Measurements from ENCODE around the gene MIEN1.
A peak's percentile ranks its signal among the peaks of the same experiment; 100 is the strongest.
"Not testable (repeated sequence)": the region's sequence is repeated elsewhere in the genome, so short reads cannot be mapped to it uniquely, and the experiment has no call there.

The MIEN1 gene, protein sequence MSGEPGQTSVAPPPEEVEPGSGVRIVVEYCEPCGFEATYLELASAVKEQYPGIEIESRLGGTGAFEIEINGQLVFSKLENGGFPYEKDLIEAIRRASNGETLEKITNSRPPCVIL

GRCh38 chr17:39730095-39730921 is at the start of gene MIEN1:
Gene MIEN1 (minus strand): TSS chr17:39730532. CDS start chr17:39730495, 37 bp downstream.
- peaks cover 16% of the 10 kb centered on the region for H3K4me1 Mint-ChIP-seq
- ATAC-seq (ENCODE audit: low read depth): peak; percentile 90
- peak within 1 kb of the TSS; percentile 87 for H3K4me3 Mint-ChIP-seq
- peak; percentile 97 to 99 for DNase-seq (ENCODE audit: low spot score in 2 of 2)
- no peaks in the 10 kb centered on the region for H3K27me3 Mint-ChIP-seq
- H3K9me3 Mint-ChIP-seq: no peaks in the 10 kb centered on the region
- peaks cover 17% of the 10 kb centered on the region for H3K36me3 Mint-ChIP-seq
- H3K27ac Mint-ChIP-seq: peak within 1 kb of the TSS; percentile 87

- no peaks in the 10 kb centered on the region for H3K27me3 Mint-ChIP-seq
- peaks cover 45% of the 10 kb centered on the region for H3K4me1 Mint-ChIP-seq
- peak overlapping the region; percentile 91 for H3K4me3 Mint-ChIP-seq
- peaks cover 43% of the 10 kb centered on the region for H3K36me3 Mint-ChIP-seq
- no peaks in the 10 kb centered on the region for H3K9me3 Mint-ChIP-seq
- DNase-seq (ENCODE audit: low spot score in 2 of 2): no peak
- ATAC-seq (ENCODE audit: low read depth): peak; percentile 58
- peak overlapping the region; percentile 36 for H3K27ac Mint-ChIP-seq
Measured at GRCh38 chr17:39777534-39778365, 47.4 kb upstream of the MIEN1 start.

DNA sequence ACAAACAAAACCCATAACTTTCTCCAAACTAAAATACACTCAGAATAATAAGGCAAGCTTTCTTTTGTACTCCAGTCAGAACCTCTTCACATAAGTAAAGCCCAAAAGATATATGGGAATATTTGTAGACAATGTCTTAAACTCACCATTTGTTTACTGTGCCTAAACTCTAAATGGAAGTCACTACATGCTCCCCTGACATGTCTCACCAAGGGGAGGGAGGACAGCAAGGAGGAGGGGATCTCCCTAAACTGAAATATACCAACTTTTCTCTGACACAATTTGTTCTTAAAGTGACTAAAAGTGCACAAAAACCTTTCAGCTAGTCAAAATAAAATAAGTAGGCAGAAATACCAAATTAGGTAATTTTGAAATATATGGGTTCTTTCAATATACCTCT is 45.9 kb upstream of the MIEN1 start:
- Mint-ChIP-seq H3K27ac (peak overlapping the region; percentile 95), H3K36me3 (peaks cover 43% of the 10 kb centered on the region), H3K9me3 (no peaks in the 10 kb centered on the region), H3K4me1 (peaks cover 44% of the 10 kb centered on the region), H3K27me3 (no peaks in the 10 kb centered on the region), H3K4me3 (peak overlapping the region; percentile 91)
- DNase-seq (ENCODE audit: low spot score in 2 of 2) (no peak), ATAC-seq (ENCODE audit: low read depth) (peak; percentile 32)

GRCh38 chr17:39775031-39775430 is 44.7 kb upstream of the MIEN1 start:
- Mint-ChIP-seq H3K4me1 (peaks cover 47% of the 10 kb centered on the region), H3K9me3 (no peaks in the 10 kb centered on the region), H3K36me3 (peaks cover 43% of the 10 kb centered on the region), H3K27ac (peak overlapping the region; percentile 95), H3K4me3 (peak overlapping the region; percentile 91), H3K27me3 (no peaks in the 10 kb centered on the region)
- peak; percentile 35 for ATAC-seq (ENCODE audit: low read depth)
- DNase-seq (ENCODE audit: low spot score in 2 of 2): no peak

DNA sequence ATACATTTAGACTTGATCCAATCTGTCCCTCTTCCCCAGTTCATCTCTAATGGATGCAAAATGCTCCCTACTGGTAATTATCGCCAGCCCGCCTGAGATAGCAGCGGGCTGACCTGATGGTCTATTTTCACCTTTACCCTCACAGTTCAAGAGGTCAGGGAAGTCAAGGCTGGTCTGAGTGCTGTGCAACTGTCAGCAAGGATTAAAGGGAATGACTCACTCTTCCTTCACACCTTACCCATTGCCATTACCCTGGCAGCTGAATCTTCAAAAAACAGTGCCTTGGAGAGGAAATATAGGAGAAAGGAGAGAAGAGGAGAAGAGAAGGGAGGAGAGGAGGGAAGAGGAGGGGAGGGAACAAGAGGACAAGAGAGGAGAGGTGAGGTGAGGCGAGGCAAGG is 43.7 kb upstream of the MIEN1 start:
- Mint-ChIP-seq H3K36me3 (peaks cover 48% of the 10 kb centered on the region), H3K4me3 (peak overlapping the region; percentile 81), H3K27ac (peak overlapping the region; percentile 95), H3K9me3 (no peaks in the 10 kb centered on the region), H3K4me1 (peaks cover 52% of the 10 kb centered on the region), H3K27me3 (no peaks in the 10 kb centered on the region)
- ATAC-seq (ENCODE audit: low read depth) (no peak), DNase-seq (ENCODE audit: low spot score in 2 of 2) (no peak)

GRCh38 chr17:39772987-39773934 is 42.9 kb upstream of the MIEN1 start:
- Mint-ChIP-seq H3K27me3 (no peaks in the 10 kb centered on the region), H3K4me1 (peaks cover 57% of the 10 kb centered on the region), H3K36me3 (peaks cover 54% of the 10 kb centered on the region), H3K9me3 (no peaks in the 10 kb centered on the region), H3K4me3 (peak overlapping the region; percentile 81), H3K27ac (peak overlapping the region; percentile 95)
- DNase-seq (ENCODE audit: low spot score in 2 of 2) (no peak), ATAC-seq (ENCODE audit: low read depth) (no peak)

GRCh38 chr17:39772415-39772814 is 42.1 kb upstream of the MIEN1 start:
- DNase-seq (ENCODE audit: low spot score in 2 of 2) (no peak), ATAC-seq (ENCODE audit: low read depth) (no peak)
- Mint-ChIP-seq H3K27ac (peak overlapping the region; percentile 95), H3K4me3 (peak overlapping the region; percentile 73), H3K4me1 (peaks cover 57% of the 10 kb centered on the region), H3K9me3 (no peaks in the 10 kb centered on the region), H3K27me3 (no peaks in the 10 kb centered on the region), H3K36me3 (peaks cover 56% of the 10 kb centered on the region)

- Mint-ChIP-seq H3K4me1 (peaks cover 78% of the 10 kb centered on the region), H3K27me3 (no peaks in the 10 kb centered on the region), H3K36me3 (peaks cover 65% of the 10 kb centered on the region), H3K9me3 (no peaks in the 10 kb centered on the region), H3K4me3 (peak overlapping the region; percentile 78), H3K27ac (peak overlapping the region; percentile 95)
- DNase-seq (ENCODE audit: low spot score in 2 of 2) (no peak), ATAC-seq (ENCODE audit: low read depth) (peak; percentile 25)
Measured at GRCh38 chr17:39769974-39770587, 39.7 kb upstream of the MIEN1 start.

GRCh38 chr17:39767147-39767546 is 36.8 kb upstream of the MIEN1 start:
- Mint-ChIP-seq H3K4me3 (peak overlapping the region; percentile 61), H3K36me3 (peaks cover 59% of the 10 kb centered on the region), H3K27me3 (no peaks in the 10 kb centered on the region), H3K4me1 (peaks cover 66% of the 10 kb centered on the region), H3K9me3 (no peaks in the 10 kb centered on the region), H3K27ac (peak overlapping the region; percentile 95)
- ATAC-seq (ENCODE audit: low read depth) (no peak), DNase-seq (ENCODE audit: low spot score in 2 of 2) (no peak)

DNA sequence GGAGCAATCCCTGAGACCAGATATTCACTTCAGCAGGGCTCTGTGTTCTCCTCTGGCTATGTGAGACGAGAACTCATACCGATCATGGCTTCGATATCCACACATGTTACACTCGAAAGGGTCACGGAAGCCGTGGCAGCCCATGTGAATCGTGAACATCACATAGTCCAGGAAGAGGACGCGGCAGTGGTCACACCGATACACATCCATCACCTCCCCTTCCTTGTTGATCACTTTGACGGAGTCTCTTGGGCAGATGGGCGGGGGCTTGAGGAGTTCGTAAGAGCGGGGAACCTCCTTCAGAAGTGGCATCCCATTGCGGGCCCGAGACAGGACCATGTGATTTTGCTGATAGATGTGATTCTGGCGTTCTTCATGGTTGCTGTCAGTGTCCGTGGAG is 35.4 kb upstream of the MIEN1 start:
- Mint-ChIP-seq H3K27me3 (no peaks in the 10 kb centered on the region), H3K4me1 (peaks cover 54% of the 10 kb centered on the region), H3K9me3 (no peaks in the 10 kb centered on the region), H3K4me3 (no peak overlapping the region), H3K36me3 (peaks cover 49% of the 10 kb centered on the region), H3K27ac (peak overlapping the region; percentile 95)
- DNase-seq (ENCODE audit: low spot score in 2 of 2): no peak
- ATAC-seq (ENCODE audit: low read depth): no peak

- Mint-ChIP-seq H3K36me3 (peaks cover 48% of the 10 kb centered on the region), H3K27ac (peak overlapping the region; percentile 95), H3K9me3 (no peaks in the 10 kb centered on the region), H3K4me3 (no peak overlapping the region), H3K27me3 (no peaks in the 10 kb centered on the region), H3K4me1 (peaks cover 49% of the 10 kb centered on the region)
- ATAC-seq (ENCODE audit: low read depth) (no peak), DNase-seq (ENCODE audit: low spot score in 2 of 2) (no peak)
Measured at GRCh38 chr17:39765175-39765574, 34.8 kb upstream of the MIEN1 start.

- H3K4me3 Mint-ChIP-seq; DNase-seq (ENCODE audit: low spot score in 2 of 2); H3K9me3 Mint-ChIP-seq; H3K27me3 Mint-ChIP-seq; H3K27ac Mint-ChIP-seq; ATAC-seq (ENCODE audit: low read depth): not testable (repeated sequence)
- H3K36me3 Mint-ChIP-seq: peaks cover 41% of the 10 kb centered on the region
- peaks cover 47% of the 10 kb centered on the region for H3K4me1 Mint-ChIP-seq
Measured at GRCh38 chr17:39764171-39764570, 33.8 kb upstream of the MIEN1 start.

Measured in memory B cell (primary cell).